Neural cell (in vitro differentiated cells): ENCODE data around the gene TYR. TPM values are rescaled to one million over a fixed set of nuclear protein-coding genes. Genes with fewer than 3 reads are reported as not detected.
"Not testable (repeated sequence)": the region's sequence is repeated elsewhere in the genome, so short reads cannot be mapped to it uniquely, and the experiment has no call there.

ENCODE experiments used
- H2AFZ ChIP-seq: fragments of 200-600, 300-800 bp; sonication (generic), shearing (Covaris generic); 2 replicates; pipeline ENCODE4 v1.6.0; 2014; ENCODE audit warnings: low read depth, mild to moderate bottlenecking, antibody characterized with exemption, low read length, moderate library complexity
- H3F3A ChIP-seq: fragments of 200-600 bp; shearing (Covaris generic); 2 replicates; pipeline ENCODE4 v1.6.1; 2016; ENCODE audit warnings: mild to moderate bottlenecking, moderate library complexity, mixed read lengths, antibody characterized with exemption, low read length; ENCODE audit not compliant: insufficient read depth, poor library complexity, severe bottlenecking
- H3K27ac ChIP-seq: fragments of 200-600, 300-800 bp; sonication (generic), shearing (Covaris generic); 2 replicates; pipeline ENCODE4 v1.5.1; 2014; ENCODE audit warnings: mild to moderate bottlenecking, low read length, moderate library complexity
- H3K27me3 ChIP-seq: fragments of 300-800, 200-600 bp; sonication (generic), shearing (Covaris generic); 2 replicates; pipeline ENCODE4 v1.6.0; 2014; ENCODE audit warnings: mild to moderate bottlenecking, low read depth, low read length, moderate library complexity; ENCODE audit not compliant: insufficient read depth
- H3K36me3 ChIP-seq: fragments of 300-800, 200-600 bp; sonication (generic), shearing (Covaris generic); 2 replicates; pipeline ENCODE4 v1.5.1; 2014; ENCODE audit warnings: mild to moderate bottlenecking, antibody characterized with exemption, low read length, moderate library complexity; ENCODE audit not compliant: insufficient read depth
- H3K4me2 ChIP-seq: fragments of 300-800, 200-600 bp; sonication (generic), shearing (Covaris generic); 2 replicates; pipeline ENCODE4 v1.6.0; 2014; ENCODE audit warnings: mild to moderate bottlenecking, low read length
- H3K4me3 ChIP-seq: fragments of 300-800, 200-600 bp; sonication (generic), shearing (Covaris generic); 2 replicates; pipeline ENCODE4 v1.5.1; 2014; ENCODE audit warnings: mild to moderate bottlenecking, low read length, moderate library complexity
- H3K79me2 ChIP-seq: fragments of 200-600 bp; shearing (Covaris generic); replicated peaks from 2 replicates; pipeline ENCODE4 v1.6.0; 2014; ENCODE audit warnings: mild to moderate bottlenecking, low read length, moderate library complexity; ENCODE audit not compliant: insufficient read depth
- H3K9ac ChIP-seq: fragments of 300-800, 200-600 bp; sonication (generic), shearing (Covaris generic); 2 replicates; pipeline ENCODE4 v1.6.1; 2016; ENCODE audit warnings: mild to moderate bottlenecking, low read length, mixed read lengths
- H3K9me2 ChIP-seq: fragments of 200-600 bp; shearing (Covaris generic); 2 replicates; pipeline ENCODE4 v1.6.1; 2016; ENCODE audit warnings: mild to moderate bottlenecking, low read length, mixed read lengths; ENCODE audit not compliant: insufficient read depth
- H3K9me3 ChIP-seq: fragments of 200-600, 300-800 bp; sonication (generic), shearing (Covaris generic); 2 replicates; pipeline ENCODE4 v1.6.1; 2016; ENCODE audit warnings: mild to moderate bottlenecking, mixed run types, low read length, moderate library complexity, mixed read lengths
- H4K20me1 ChIP-seq: fragments of 200-600 bp; shearing (Covaris generic); 2 replicates; pipeline ENCODE4 v1.6.1; 2016; ENCODE audit warnings: mild to moderate bottlenecking, mixed run types; ENCODE audit not compliant: insufficient read depth
- CTCF ChIP-seq: fragments of 450-650 bp; IDR thresholded peaks from 2 replicates; pipeline ENCODE4 v1.5.1; 2014; ENCODE audit warnings: antibody characterized with exemption, mild to moderate bottlenecking, moderate library complexity; ENCODE audit not compliant: poor library complexity, severe bottlenecking
- EP300 ChIP-seq: fragments of 450-650 bp; conservative IDR thresholded peaks from 2 replicates; pipeline ENCODE4 v1.6.1; 2014; ENCODE audit warnings: antibody characterized with exemption, mild to moderate bottlenecking, moderate library complexity; ENCODE audit not compliant: poor library complexity, severe bottlenecking
- EZH2 ChIP-seq: fragments of 200-600, 300-800 bp; shearing (Covaris generic), sonication (generic); IDR thresholded peaks from 2 replicates; pipeline ENCODE4 v1.6.1; 2014; ENCODE audit warnings: antibody characterized with exemption, low read length, borderline replicate concordance, mild to moderate bottlenecking; ENCODE audit not compliant: insufficient read depth, poor library complexity, severe bottlenecking
- MXI1 ChIP-seq: fragments of 450-650 bp; conservative IDR thresholded peaks from 2 replicates; pipeline ENCODE4 v1.6.1; 2014; ENCODE audit warnings: antibody characterized with exemption, mild to moderate bottlenecking; ENCODE audit not compliant: poor library complexity, severe bottlenecking
- POLR2AphosphoS5 ChIP-seq: IDR thresholded peaks from 2 replicates; pipeline ENCODE4 v1.6.1; 2012
- RAD21 ChIP-seq: fragments of 450-650 bp; conservative IDR thresholded peaks from 2 replicates; pipeline ENCODE4 v1.6.1; 2014; ENCODE audit warnings: antibody characterized with exemption, mild to moderate bottlenecking, moderate library complexity
- REST ChIP-seq: IDR thresholded peaks from 2 replicates; pipeline ENCODE4 v1.6.1; 2012; ENCODE audit warnings: borderline replicate concordance
- SMC3 ChIP-seq: fragments of 450-650 bp; conservative IDR thresholded peaks from 2 replicates; pipeline ENCODE4 v1.6.1; 2014; ENCODE audit warnings: antibody characterized with exemption, mild to moderate bottlenecking, moderate library complexity; ENCODE audit not compliant: poor library complexity
- TAF1 ChIP-seq: IDR thresholded peaks from 2 replicates; pipeline ENCODE4 v1.6.1; 2012; ENCODE audit warnings: low read depth
- polyA plus RNA-seq: library from polyadenylated mRNA; depleted of rRNA; stranded (reverse); fragments of >200 nt; gene quantifications from 2 replicates; pipeline ENCODE4 v1.2.3, GENCODE V29; 2014

The TYR gene
- polyA plus RNA-seq, 1 donor from 2014 or later, result not detected

- Histone ChIP-seq H3K4me2 (no peak overlapping the region), H3K4me3 (no peak overlapping the region), H3K9ac (no peak overlapping the region), H3K36me3 (no peaks in the 10 kb centered on the region), H3F3A (no peaks in the 10 kb centered on the region), H3K9me2 (no peaks in the 10 kb centered on the region), H2AFZ (no peak overlapping the region), H3K27ac (no peak overlapping the region), H3K27me3 (no peaks in the 10 kb centered on the region), H4K20me1 (no peaks in the 10 kb centered on the region), H3K79me2 (no peaks in the 10 kb centered on the region), H3K9me3 (no peaks in the 10 kb centered on the region)
- TF ChIP-seq EP300, result no peak
- TF ChIP-seq CTCF, result no peak
- TF ChIP-seq RAD21, result no peak
- TF ChIP-seq SMC3, result no peak
- no peak for TF ChIP-seq MXI1
- TF ChIP-seq TAF1, result no peak
- TF ChIP-seq POLR2AphosphoS5, result no peak
- TF ChIP-seq REST, result no peak
- TF ChIP-seq EZH2, result no peak
Observed at GRCh38 chr11:89235083-89235482, 57.4 kb downstream of the TYR start.

GRCh38 chr11:89235976-89236375 is 58.3 kb downstream of the TYR start:
- H3K27ac ChIP-seq, result no peak overlapping the region
- no peaks in the 10 kb centered on the region for H3K36me3 ChIP-seq
- H3K9ac ChIP-seq, result no peak overlapping the region
- no peak overlapping the region for H2AFZ ChIP-seq
- H4K20me1 ChIP-seq, result no peaks in the 10 kb centered on the region
- H3K79me2 ChIP-seq, result no peaks in the 10 kb centered on the region
- H3K27me3 ChIP-seq, result no peaks in the 10 kb centered on the region
- no peaks in the 10 kb centered on the region for H3K9me3 ChIP-seq
- no peaks in the 10 kb centered on the region for H3K9me2 ChIP-seq
- H3K4me2 ChIP-seq, result no peak overlapping the region
- H3F3A ChIP-seq, result no peaks in the 10 kb centered on the region
- no peak overlapping the region for H3K4me3 ChIP-seq
- TF ChIP-seq EP300 (no peak), SMC3 (no peak), RAD21 (no peak), REST (no peak), MXI1 (no peak), TAF1 (no peak), CTCF (no peak), EZH2 (no peak), POLR2AphosphoS5 (no peak)

- not testable (repeated sequence) for H3K27me3 ChIP-seq, H3K9me2 ChIP-seq, H3K36me3 ChIP-seq, H3K4me3 ChIP-seq, H4K20me1 ChIP-seq, H3K4me2 ChIP-seq, H2AFZ ChIP-seq, H3K79me2 ChIP-seq, H3F3A ChIP-seq, H3K9ac ChIP-seq, H3K27ac ChIP-seq, H3K9me3 ChIP-seq
Observed at GRCh38 chr11:89247007-89247406, 69.3 kb downstream of the TYR start.
